Testis (tissue), 2 donors: ENCODE data around the gene MYO18B.

Source experiments
- POLR2A ChIP-seq: fragments of 450-650 bp; IDR thresholded peaks from one replicate; pipeline ENCODE4 v1.6.1; 2017; ENCODE audit warnings: antibody characterized with exemption, mild to moderate bottlenecking, moderate library complexity
- TF ChIP-seq, protein P1 (sequence below), 3 experiments: fragments of 450-650 bp in 2 of 3; fragments of 200-600 bp in 1 of 3; sonication (generic) in 1 of 3; IDR thresholded peaks; one replicate each; pipeline ENCODE4 v1.5.1; 2016 to 2019; ENCODE audit warnings: antibody characterized with exemption in 3 of 3, mild to moderate bottlenecking in 2 of 3, moderate library complexity in 1 of 3

DNA sequence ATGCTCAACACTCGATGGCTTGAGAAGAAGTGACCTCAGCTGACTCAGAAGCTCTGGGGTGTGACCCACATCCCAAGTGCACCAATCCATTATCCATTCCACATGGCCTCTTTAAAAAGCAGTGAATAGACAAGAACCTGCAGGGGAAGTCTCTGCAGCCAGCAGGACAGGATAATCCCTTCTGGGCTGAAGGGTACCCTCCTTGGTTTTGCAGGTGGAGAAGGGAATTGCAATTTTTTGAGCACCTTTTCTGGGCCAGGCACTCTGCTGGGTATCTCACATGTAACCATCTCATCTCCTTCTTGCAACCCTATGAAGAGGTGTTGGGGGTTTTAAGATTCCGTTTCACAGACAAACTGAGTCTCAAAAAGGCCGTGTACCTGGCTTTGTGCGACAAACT is 76.6 kb downstream of the MYO18B start:
- TF ChIP-seq, protein P1, sequence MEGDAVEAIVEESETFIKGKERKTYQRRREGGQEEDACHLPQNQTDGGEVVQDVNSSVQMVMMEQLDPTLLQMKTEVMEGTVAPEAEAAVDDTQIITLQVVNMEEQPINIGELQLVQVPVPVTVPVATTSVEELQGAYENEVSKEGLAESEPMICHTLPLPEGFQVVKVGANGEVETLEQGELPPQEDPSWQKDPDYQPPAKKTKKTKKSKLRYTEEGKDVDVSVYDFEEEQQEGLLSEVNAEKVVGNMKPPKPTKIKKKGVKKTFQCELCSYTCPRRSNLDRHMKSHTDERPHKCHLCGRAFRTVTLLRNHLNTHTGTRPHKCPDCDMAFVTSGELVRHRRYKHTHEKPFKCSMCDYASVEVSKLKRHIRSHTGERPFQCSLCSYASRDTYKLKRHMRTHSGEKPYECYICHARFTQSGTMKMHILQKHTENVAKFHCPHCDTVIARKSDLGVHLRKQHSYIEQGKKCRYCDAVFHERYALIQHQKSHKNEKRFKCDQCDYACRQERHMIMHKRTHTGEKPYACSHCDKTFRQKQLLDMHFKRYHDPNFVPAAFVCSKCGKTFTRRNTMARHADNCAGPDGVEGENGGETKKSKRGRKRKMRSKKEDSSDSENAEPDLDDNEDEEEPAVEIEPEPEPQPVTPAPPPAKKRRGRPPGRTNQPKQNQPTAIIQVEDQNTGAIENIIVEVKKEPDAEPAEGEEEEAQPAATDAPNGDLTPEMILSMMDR (IDR thresholded peaks at IDR 0.05): no peak
- TF ChIP-seq POLR2A: no peak
